ENCODE measurements around the gene SOX13.

GRCh38 chr1:204085876-204086275, 13.0 kb downstream of the SOX13 start:
- TF ChIP-seq GABPA (IDR thresholded peaks at IDR 0.05; ENCODE audit: low read depth) (no peak), EZH2 (IDR thresholded peaks at IDR 0.05; ENCODE audit: borderline replicate concordance, control insufficient read depth, low read depth, low read length) (no peak), ETV6 (conservative IDR thresholded peaks at IDR 0.05 in 1 of 2, IDR thresholded peaks at IDR 0.05 in 1 of 2; ENCODE audit: borderline replicate concordance in 1 of 2, low read depth in 1 of 2) (no peak), ZNF217 (IDR thresholded peaks at IDR 0.05) (no peak), NR2F1 (conservative IDR thresholded peaks at IDR 0.05) (no peak), POLR2A (IDR thresholded peaks at IDR 0.05; ENCODE audit: low read depth, low read length) (no peak), ATF7 (IDR thresholded peaks at IDR 0.05; ENCODE audit: low read depth) (no peak), PKNOX1 (IDR thresholded peaks at IDR 0.05) (no peak), SP1 (IDR thresholded peaks at IDR 0.05; ENCODE audit: low read depth, low read length) (no peak)
